Activated CD8-positive, alpha-beta memory T cell treated with anti-CD3 and anti-CD28 coated beads for 48 hours (primary cell): ENCODE data around the gene ACSS1.

Experiments used
- DNase-seq, 3 experiments: peaks; one replicate each; pipeline ENCODE4 v3.0.0-alpha.2; 2020; ENCODE audit warnings: low read depth in 2 of 3, low spot score in 2 of 3

The ACSS1 gene

DNA sequence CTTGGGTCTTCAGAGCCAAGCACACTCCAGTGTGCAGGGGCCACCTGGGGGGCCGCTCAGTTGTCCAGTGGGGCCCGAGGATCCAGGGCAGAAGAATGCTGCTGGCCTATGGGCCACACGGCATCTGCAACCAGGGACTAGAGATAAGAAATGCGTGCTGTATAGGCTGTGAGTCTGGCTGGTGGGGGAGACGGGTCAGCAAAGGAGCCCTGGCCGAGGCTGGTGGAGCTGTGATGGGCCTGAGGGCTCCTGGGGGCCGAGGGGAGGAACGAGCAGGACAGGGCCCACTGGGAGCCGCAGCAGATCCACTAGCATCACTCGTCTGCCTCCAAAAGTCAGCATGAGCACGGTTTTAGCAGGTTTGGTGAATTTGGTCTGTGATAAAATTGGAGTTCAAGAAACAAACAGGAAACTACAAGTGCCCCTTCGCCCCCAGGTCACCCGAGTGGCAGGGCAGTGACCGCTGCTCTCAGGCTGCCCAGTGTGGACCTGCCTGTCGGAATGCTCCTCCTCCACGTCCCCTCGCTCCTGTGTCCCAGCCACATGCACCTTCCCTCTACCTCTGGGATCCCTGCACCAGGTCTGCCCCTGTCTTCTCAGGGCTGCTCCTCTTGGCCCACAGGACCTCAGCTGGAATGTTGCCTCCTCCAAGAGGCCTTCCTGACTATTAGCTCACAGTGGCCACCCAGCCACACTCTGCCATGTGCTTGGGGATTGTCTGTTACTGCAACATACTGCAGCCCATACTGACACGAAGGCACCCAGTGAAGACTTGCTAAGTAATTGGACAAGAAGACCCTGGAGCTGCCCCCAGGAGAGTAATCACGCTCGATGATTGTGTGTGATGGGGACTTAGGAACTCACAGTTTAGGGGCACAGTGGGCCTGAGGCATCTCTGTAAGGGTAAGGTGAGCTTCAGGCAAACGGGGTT, 10.9 kb downstream of the ACSS1 start:
- DNase-seq = no peak

DNA sequence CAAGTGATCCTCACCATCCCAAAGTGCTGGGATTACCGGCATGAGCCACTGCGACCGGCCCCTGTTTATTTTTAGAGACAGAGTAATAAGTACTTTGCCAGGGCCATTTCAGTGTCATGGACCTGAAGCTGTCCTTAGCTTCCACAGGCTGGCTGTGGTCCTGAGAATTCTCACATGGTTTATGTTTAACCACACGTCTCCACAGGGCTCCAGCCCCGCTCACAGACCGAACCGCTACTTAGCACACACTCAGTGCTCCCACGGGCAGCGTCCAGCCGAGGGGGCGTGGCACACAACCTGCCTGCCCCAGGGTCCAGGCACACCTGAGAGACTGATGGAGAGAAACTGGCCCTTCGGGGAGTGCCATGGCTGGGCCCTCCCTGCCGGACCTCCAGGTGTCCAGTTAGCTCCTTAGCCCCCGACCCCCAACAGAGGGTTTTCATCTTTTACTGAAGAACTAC, 11.7 kb downstream of the ACSS1 start:
- DNase-seq = no peak

DNA sequence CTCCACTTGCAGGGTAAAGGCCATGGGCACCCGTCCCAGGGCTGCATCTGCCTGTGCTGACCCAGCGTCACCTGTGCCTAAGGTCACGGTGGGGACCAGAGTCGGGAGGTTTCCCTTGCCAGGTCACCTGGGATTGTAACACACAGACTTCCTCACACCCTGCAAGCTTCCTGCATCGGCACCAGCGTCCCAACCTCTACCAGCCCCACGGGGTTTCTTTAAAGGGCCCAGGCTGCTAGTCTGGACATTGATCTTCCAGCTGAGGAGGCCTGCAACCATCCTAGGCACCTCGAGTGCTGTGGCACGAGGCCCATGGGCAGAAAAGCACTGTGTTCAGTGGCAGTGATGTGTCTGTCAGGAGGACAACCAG, 12.6 kb downstream of the ACSS1 start:
- DNase-seq = no peak

DNA sequence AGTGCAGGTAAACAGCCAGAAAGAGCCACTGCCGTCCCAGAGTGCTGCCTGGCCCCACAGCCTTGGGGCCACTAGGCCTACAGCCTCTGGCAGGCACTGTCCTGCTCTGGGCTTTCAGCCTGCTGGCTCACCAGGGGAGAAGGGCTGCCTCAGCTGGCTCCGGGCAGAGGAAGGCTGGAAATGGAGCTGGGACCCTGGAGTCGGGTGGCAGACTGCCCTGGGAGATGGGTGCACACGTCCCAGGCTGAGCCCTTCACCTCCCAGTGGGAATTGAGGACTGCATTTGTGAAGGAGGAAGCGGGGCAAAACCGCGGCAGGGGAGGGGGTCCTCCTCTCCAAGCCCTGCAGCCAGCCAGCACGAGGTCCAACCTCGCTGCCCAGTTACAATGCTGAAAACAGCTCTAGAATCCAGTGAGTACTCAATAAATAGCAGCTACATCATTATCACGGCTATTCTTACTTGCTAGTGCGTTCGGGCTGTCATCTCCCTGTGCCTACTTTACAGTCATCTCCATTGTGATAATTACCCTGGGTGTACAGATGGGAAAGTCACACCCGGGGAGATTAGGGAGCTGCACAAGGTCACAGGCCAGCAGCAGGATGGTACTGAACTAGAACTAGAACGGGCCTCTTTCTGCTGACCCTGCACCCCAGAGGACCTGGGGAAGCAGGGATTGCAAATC, 13.1 kb downstream of the ACSS1 start:
- no peak for DNase-seq

DNA sequence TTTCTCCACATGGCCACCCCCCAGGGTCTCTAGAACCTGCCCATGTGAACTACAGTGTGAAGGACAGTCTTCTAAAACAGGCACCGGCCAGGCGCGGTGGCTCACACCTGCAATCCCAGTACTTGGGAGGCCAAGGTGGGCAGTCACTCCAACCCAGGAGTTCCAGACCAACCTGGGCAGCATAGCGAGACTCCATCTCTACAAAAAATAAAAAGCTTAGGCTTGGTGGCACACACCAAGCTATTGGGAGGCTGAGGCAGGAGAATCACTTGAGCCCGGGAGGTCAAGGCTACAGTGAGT, 13.7 kb downstream of the ACSS1 start:
- no peak for DNase-seq

DNA sequence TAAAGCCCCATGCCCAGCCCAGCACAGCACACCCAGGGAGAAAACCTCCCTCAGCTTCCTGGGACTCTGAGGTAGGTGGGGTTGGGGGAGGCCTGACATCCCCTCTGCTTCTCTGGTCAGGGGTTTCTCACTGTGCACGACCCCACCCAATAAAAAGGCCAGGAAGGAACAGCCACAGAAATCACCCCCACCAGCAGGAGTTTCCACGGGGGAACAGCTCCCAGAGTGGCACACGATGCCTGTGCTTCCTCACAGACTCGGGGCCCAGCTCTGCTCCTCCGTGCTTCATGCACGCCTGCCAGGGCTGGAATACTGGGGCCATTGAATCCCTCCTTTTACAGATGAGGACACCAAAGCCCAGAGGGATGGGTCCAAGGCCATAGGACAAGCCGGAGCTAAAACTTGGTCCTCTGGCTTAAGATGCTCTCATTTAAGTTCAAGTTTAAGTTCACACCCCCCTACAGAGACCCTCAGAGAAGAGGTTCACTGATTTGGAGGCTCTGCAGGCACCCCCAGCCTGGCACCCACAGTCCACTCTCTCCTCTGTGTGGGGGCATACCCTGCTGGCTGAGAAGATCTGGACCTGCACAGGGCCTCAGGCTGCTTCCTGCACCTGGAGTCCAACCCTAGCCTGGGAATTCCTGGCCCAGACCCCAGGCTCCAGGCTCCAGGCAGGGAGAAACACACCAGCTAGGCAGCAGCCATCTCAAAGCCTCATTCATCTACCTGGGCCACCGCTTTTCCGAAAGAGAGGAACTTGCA, 14.3 kb downstream of the ACSS1 start:
- DNase-seq = no peak

DNA sequence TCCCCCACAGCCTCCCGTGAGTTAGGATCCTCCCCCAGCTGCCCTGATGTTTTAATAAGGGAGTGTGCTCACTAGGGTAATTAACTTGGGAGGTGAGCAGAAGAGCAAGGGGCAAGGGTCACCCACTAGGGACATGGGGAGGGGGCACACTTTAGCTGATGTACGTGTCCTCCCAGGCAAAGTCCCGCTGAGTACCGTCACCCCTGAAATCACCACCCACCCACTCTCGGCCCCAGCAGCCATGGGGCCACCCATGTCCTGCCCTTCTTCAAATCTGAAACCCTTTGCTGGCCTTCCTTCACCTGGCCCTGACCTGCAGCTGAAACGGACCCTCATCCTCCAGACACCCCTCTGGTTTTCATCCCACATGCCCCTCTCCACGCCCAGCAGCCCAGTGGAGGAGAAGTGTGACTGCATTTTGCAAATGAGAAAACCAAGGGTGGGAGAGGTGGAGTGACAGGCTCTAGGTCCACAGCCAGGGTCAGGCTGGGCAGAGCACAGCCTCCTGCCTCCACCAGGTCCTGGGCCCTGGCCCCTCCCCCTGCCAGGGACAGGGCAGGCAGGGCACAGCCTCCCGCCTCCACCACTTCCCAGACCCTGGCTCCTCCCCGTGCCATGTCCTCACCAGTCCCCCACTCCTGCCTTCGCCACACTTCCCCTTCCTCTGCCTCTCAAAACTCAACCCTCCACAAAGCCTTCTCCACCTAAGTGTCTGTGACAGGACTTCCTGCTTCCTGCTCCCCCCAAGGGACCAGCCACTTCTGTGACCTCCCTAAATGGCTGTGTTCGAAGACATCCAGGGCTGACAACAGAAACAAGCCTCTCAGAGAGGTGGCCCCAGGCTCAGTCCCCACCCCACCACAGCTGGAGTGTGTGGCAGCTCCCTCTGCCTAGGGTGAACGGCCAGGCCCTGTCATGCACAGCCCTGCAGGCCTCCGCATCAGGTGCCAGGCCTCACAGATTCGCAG, 15.1 kb downstream of the ACSS1 start:
- peak in 1 of 3 experiments; percentile 16 for DNase-seq

DNA sequence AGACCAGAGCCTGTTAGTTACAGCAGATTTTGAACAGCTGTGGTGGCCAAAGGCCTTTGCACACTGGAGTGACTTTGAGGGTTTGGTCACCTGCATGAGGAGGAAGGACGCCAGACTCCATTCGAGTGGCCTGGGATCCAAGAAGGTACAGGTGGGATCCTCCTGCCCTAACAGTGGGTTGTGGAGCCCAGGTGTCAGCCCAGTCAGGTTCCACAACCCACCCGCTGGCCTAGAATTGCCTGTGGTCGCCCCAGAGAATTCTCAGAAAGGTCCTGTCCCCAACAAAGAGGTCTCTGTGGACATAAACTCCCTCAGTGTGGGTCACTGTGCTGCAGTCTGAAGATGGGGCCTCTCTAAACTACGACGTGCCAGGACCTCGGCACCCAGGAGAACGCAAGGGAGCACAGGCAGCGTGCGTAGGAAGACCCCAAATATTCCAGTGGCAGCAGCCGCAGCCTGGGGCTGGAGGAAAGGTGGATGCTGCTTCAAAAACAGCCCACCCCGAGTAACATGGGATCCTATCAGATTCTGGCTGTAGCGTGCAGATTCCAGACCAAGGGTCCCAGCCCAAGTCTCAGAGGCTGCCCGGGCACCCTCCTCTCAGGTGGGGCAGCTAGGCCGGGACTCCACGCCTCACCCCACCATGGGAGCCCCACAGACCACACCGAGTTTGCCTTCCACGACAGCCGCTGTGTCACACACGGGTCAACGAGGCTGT, 16.0 kb downstream of the ACSS1 start:
- DNase-seq = no peak

DNA sequence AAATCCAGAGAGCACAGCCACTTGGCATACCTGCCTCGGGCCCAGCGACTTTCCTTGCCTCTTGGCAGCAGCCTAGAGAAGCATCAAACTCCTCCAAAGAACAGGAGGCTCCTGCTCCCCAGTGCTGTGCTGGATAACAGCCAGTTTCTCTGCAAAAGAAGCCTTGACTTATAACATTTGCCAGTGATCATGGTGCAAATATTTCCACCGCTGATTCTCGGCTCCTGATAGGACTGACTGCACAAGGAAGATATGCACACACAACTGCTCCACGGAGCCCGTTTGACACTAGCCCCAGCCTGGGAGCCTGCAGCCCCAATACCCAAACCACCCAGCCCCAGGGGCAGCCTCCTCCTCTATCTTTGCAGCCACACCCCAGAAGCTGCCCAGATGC, 17.5 kb downstream of the ACSS1 start:
- no peak for DNase-seq

DNA sequence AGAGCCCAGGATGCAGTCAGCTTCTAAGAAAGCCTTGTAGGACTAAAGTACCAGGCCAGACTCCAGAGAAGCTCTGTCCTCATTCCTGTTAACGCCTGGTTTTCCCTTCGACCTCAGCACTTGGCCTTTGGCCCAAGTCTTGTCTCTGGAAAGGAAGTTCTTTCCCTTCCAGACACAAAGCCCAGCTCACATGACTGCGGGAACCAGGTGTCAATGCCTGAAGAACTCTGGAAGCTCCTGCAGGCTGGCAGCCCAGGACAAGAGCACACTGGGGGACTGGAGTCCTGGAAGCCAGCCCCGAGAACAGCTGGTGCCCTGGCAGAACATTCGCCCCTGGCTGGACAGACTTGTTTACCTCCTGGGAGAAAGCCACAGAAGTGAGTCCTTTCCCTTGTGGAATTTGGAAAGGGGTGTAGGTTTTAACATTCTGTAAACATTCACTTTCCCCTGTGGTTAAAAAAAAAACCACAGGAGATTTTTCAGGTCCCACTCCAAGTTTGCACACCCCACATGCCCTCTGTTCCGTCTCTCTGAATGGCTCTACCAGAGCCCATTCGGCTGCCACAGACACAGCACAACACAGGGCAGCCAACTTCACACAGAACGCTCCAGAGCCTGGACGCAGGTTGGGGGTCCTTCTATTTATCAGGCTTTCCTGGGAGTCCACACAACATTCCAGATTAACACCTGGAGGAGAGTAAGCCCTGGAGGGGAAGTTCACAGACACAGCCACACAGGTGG, 18.1 kb downstream of the ACSS1 start:
- DNase-seq = no peak

DNA sequence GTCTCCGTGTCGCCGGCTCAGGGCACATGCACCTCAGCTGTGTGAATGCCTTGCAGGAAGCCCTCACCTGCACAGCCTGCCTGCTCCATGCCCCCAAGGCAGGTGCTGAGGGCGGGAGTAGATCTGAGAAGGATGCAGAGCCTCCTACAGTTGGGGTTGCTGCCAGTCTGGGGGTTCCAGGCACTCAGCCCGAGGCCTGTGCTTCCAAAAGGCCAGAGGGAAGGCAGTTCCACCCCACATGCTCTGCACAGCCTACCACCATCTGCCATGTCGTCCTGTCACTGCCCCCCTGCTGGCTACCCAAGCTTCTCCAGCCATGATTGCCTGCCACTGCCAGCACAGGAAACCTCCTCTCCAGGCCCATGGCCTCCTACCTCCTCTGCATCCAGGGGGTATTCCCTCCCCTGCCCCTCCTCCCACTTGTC, 19.3 kb downstream of the ACSS1 start:
- no peak for DNase-seq

DNA sequence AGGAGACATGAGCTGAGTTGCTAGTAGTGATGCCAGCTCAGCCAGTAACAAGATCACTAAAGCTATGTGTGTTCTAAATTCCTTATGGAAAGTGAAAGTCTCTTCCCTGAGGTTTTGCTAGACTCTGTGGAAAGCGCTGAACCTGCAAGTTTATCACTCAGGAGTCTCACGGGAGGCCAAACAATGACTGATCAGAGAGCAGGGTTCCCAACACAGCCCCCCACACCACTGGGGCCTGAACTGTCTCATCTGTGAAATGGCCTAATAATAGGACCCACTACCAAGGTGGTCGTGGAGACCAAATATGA, 19.9 kb downstream of the ACSS1 start:
- no peak for DNase-seq

DNA sequence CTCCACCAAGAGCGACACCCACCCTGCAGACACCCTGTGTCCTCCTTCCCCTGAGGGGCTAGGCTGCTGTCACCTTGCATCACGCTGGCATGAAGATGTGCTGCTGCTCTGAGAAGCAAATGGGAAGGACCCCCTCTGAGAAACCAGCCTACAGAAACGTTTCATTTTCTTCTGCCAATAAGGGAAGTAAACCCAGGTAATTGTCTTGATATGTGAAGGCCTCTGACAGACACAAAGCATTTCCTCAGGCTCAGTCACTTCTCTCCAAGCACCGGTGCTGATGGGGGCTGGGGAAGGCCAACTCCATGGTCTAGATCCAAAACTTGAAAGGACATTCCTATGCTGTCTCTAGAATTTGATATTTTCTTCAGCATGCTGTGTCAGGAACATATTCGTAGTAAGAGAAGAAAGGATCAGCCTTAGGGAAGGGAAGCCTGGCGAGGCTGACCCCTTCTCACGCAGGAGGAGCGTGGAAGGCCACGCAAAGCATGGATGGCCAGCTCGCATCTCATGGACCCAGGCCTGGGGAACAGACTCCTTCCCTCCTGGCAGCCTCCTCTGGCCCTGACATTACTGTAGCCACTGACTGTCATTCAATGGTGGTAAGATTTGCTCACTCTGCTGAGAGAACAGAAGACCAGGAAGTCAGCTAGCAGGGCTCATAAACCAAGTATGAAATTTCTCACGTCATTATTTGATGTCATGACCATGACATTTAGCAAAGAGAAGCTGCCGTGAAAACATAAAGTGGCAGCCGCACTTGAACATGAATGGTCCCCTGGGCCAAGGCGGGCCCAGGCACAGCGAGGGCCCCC, 20.4 kb downstream of the ACSS1 start:
- DNase-seq = no peak

DNA sequence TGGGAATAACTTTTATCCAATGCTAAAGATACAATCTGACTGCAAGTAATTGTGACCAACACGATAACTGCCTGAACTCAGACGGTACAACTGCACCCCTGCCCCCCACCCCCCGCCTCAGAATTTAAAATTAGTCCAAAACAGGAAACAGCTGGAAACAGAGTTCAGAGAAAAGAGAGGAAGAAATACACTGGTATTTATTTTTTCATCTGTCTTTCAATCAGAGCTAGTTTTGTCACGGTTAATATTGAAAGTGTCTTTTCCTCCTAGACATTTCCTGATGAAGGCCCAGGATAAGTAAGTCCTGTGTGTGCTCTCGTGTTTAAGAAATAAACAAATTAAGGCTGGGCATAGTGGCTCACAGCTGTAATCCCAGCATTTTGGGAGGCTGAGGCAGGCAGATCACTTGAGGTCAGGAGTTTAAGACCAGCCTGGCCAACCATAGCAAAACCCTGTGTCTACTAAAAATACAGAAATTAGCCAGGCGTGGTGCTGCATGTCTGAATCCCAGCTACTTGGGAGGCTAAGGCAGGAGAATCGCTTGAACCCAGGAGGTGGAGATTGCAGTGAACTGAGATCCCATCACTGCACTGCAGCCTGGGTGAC, 21.5 kb downstream of the ACSS1 start:
- DNase-seq = no peak

DNA sequence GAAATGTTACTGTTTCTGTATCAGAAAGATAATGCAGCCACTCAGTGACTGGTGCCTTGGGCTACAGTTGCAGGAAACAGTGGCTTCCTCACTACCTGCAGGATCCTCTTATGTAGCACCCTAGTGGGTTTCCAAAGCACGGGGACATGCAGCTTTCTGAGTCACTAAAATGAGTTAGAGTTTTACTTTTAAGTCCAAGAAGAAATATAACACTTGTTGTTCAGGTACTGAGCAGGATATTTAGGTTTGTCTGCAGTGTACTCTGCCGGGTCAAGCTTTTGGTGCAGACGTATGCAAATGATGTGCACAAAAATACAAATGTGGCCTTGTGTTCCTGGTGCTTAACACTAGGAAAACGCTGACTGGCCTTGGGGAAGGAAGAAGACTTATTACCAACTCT, 22.0 kb downstream of the ACSS1 start:
- no peak for DNase-seq

DNA sequence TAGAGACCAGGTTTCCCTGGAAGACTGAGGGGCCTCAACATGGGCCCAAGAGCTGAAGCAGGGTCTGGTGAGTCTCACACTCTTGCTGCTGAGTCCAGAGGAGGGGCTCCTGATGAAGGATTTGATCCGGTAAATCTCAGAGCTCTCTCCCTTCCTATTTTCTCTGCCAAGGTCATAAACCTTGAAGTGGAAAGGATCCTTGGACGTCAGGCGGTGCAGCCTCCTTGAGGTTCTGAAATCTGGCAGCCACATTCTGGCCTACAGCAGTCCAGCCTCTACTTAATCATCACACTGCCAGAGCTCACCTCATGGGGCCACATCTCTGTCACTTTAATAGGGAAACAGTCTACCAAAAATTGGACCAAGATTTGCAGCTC, 24.0 kb downstream of the ACSS1 start:
- DNase-seq = no peak

DNA sequence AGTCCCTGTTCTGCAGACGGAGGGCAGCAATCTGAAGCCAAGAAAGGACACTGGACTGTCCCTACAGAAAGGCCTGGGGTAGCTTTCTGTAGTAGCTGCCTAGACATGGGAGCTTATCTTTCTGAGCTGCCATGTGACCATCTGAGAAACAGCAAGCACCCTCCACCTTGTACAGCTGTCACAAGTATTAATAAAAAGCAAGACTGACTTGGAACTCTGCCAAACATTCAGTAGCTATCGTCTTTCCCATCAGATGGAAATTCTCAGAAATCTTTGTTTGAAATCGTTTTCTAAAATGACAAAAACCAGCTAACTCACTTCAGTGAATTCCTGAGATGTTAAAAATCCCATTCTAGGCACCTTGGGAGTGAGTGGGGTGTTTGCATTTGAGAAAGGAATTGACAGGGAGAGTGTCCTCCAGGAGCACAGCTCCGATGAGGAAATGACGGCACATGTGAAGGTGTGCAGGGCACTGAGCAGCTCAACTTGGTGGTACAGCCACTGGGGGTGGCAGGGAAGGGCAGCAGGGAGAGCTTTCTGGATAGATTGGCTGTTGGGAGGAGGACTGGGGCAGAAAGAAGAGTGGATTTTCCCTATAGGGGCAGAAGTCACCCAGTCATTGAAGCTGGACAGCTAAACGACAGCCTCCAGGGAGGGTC, 24.5 kb downstream of the ACSS1 start:
- DNase-seq = no peak
